WTC11 (cell line): Measurements from ENCODE around the gene ZMYND12. TPM values are rescaled to one million over a fixed set of nuclear protein-coding genes. Genes with fewer than 3 reads are reported as not detected.
A peak's percentile ranks its signal among the peaks of the same experiment; 100 is the strongest.

Experiments used
- ATAC-seq: fragments of 200-7000 bp; cut with Tn5 transposase; 2 replicates; pipeline ENCODE4 v1.10.0; 2021; ENCODE audit warnings: mild to moderate bottlenecking, moderate library complexity
- CTCF ChIA-PET: fragments of 300-600 bp; sonication (Branson Sonifier 250); formaldehyde crosslinking; loops from one replicate; lab custom pipeline; 2021; ENCODE audit warnings: antibody characterized with exemption; lab: Charles Lee
- POLR2A ChIA-PET: fragments of 350-600 bp; sonication (Branson Sonifier 250); formaldehyde crosslinking; loops from one replicate; lab custom pipeline; 2021; ENCODE audit warnings: antibody characterized with exemption; lab: Charles Lee
- DNase-seq: peaks from one replicate; pipeline ENCODE4 v3.0.0; 2021; ENCODE audit warnings: low spot score
- H3K27ac Mint-ChIP-seq: 2 replicates; pipeline ENCODE4 v1.8.0; 2021; ENCODE audit warnings: mixed read lengths
- H3K27me3 Mint-ChIP-seq: 2 replicates; pipeline ENCODE4 v1.8.0; 2021; ENCODE audit warnings: low read depth, mild to moderate bottlenecking, moderate library complexity, mixed read lengths
- H3K36me3 Mint-ChIP-seq: 2 replicates; pipeline ENCODE4 v1.8.0; 2021; ENCODE audit warnings: mixed read lengths
- H3K4me1 Mint-ChIP-seq: 2 replicates; pipeline ENCODE4 v1.8.0; 2022; ENCODE audit warnings: mixed read lengths
- H3K4me3 Mint-ChIP-seq: 2 replicates; pipeline ENCODE4 v1.8.0; 2021; ENCODE audit warnings: mild to moderate bottlenecking, moderate library complexity, mixed read lengths
- H3K9me3 Mint-ChIP-seq: 2 replicates; pipeline ENCODE4 v1.8.0; 2021; ENCODE audit warnings: mixed read lengths
- AFF4 ChIP-seq: sonication (generic); formaldehyde crosslinking; IDR thresholded peaks from 2 replicates; pipeline ENCODE4 v1.8.1; 2023; ENCODE audit warnings: mild to moderate bottlenecking, missing genetic modification reagents, borderline replicate concordance
- ATF3 ChIP-seq: sonication (generic); formaldehyde crosslinking; conservative IDR thresholded peaks from 2 replicates; pipeline ENCODE4 v1.8.1; 2022; ENCODE audit warnings: mild to moderate bottlenecking, missing genetic modification reagents
- E2F4 ChIP-seq: sonication (generic); formaldehyde crosslinking; IDR thresholded peaks from 2 replicates; pipeline ENCODE4 v1.8.1; 2022; ENCODE audit warnings: low read depth, mild to moderate bottlenecking, moderate library complexity, missing genetic modification reagents, borderline replicate concordance
- ERG ChIP-seq: fragments of 250-450 bp; sonication (Bioruptor Pico); IDR thresholded peaks from 2 replicates; pipeline ENCODE4 v1.8.0; 2021; ENCODE audit warnings: mild to moderate bottlenecking
- ESRRA ChIP-seq: sonication (generic); formaldehyde crosslinking; IDR thresholded peaks from 2 replicates; pipeline ENCODE4 v1.8.1; 2022; ENCODE audit warnings: mild to moderate bottlenecking, missing genetic modification reagents, borderline replicate concordance
- FOXK1 ChIP-seq: sonication (generic); formaldehyde crosslinking; IDR thresholded peaks from 2 replicates; pipeline ENCODE4 v1.8.0; 2022; ENCODE audit warnings: mild to moderate bottlenecking, moderate library complexity, missing genetic modification reagents
- HMGA2 ChIP-seq: fragments of 250-450 bp; sonication (Bioruptor Pico); IDR thresholded peaks from 2 replicates; pipeline ENCODE4 v1.4.0; 2021; ENCODE audit warnings: mild to moderate bottlenecking, moderate library complexity
- IRF2 ChIP-seq: sonication (generic); formaldehyde crosslinking; IDR thresholded peaks from 2 replicates; pipeline ENCODE4 v1.8.0; 2022; ENCODE audit warnings: low read depth, missing genetic modification reagents, borderline replicate concordance
- JUN ChIP-seq: sonication (generic); formaldehyde crosslinking; IDR thresholded peaks from 2 replicates; pipeline ENCODE4 v1.8.0; 2023; ENCODE audit warnings: mild to moderate bottlenecking, missing genetic modification reagents
- MAX ChIP-seq: sonication (generic); formaldehyde crosslinking; IDR thresholded peaks from 2 replicates; pipeline ENCODE4 v1.8.0; 2022; ENCODE audit warnings: mild to moderate bottlenecking, missing genetic modification reagents
- MLX ChIP-seq: sonication (generic); formaldehyde crosslinking; IDR thresholded peaks from 2 replicates; pipeline ENCODE4 v1.8.1; 2023; ENCODE audit warnings: mild to moderate bottlenecking, missing genetic modification reagents, moderate library complexity
- NFE2L1 ChIP-seq: sonication (generic); formaldehyde crosslinking; IDR thresholded peaks from 2 replicates; pipeline ENCODE4 v1.8.1; 2023; ENCODE audit warnings: missing genetic modification reagents
- SMAD4 ChIP-seq: sonication (generic); formaldehyde crosslinking; IDR thresholded peaks from 2 replicates; pipeline ENCODE4 v1.8.0; 2022; ENCODE audit warnings: mild to moderate bottlenecking, missing genetic modification reagents
- STAT6 ChIP-seq: sonication (generic); formaldehyde crosslinking; conservative IDR thresholded peaks from 2 replicates; pipeline ENCODE4 v1.8.1; 2023; ENCODE audit warnings: mild to moderate bottlenecking, low read depth, missing genetic modification reagents, moderate library complexity
- USF1 ChIP-seq: sonication (generic); formaldehyde crosslinking; IDR thresholded peaks from 2 replicates; pipeline ENCODE4 v1.8.0; 2022; ENCODE audit warnings: mild to moderate bottlenecking, missing genetic modification reagents
- USF2 ChIP-seq: sonication (generic); formaldehyde crosslinking; IDR thresholded peaks from 2 replicates; pipeline ENCODE4 v1.8.1; 2023; ENCODE audit warnings: mild to moderate bottlenecking, missing genetic modification reagents, moderate library complexity
- ZNF219 ChIP-seq: sonication (generic); formaldehyde crosslinking; IDR thresholded peaks from 2 replicates; pipeline ENCODE4 v1.8.0; 2023; ENCODE audit warnings: missing genetic modification reagents, mild to moderate bottlenecking, borderline replicate concordance
- ZNF263 ChIP-seq: sonication (generic); formaldehyde crosslinking; IDR thresholded peaks from 2 replicates; pipeline ENCODE4 v1.8.1; 2022; ENCODE audit warnings: low read depth, mild to moderate bottlenecking, moderate library complexity, missing genetic modification reagents
- ZNF281 ChIP-seq: sonication (generic); formaldehyde crosslinking; IDR thresholded peaks from 2 replicates; pipeline ENCODE4 v1.8.0; 2023; ENCODE audit warnings: mild to moderate bottlenecking, missing genetic modification reagents
- total RNA-seq: library from RNA; stranded (reverse); gene quantifications from 3 replicates; pipeline ENCODE4 v1.2.3, GENCODE V29; 2021

Gene ZMYND12
- total RNA-seq, 1 experiment from 2014 or later, result 0.63 TPM

GRCh38 chr1:42386051-42386450, 69.8 kb downstream of the ZMYND12 start:
- no peak for ATAC-seq
- no peak overlapping the region for H3K4me3 Mint-ChIP-seq
- ChIA-PET CTCF (no interaction called here), POLR2A (no interaction called here)
- no peak overlapping the region for H3K27ac Mint-ChIP-seq
- DNase-seq, result no peak
- H3K27me3 Mint-ChIP-seq, result peaks cover 22% of the 10 kb centered on the region
- peaks cover 12% of the 10 kb centered on the region for H3K4me1 Mint-ChIP-seq
- H3K36me3 Mint-ChIP-seq, result no peaks in the 10 kb centered on the region
- H3K9me3 Mint-ChIP-seq, result no peaks in the 10 kb centered on the region
- no peak for TF ChIP-seq USF2 (CRISPR knock-in tag)
- no peak for TF ChIP-seq FOXK1 (CRISPR knock-in tag)
- no peak for TF ChIP-seq STAT6 (CRISPR knock-in tag)
- no peak for TF ChIP-seq ESRRA (CRISPR knock-in tag)
- TF ChIP-seq ZNF219 (CRISPR knock-in tag), result no peak
- no peak for TF ChIP-seq USF1 (CRISPR knock-in tag)
- no peak for TF ChIP-seq HMGA2
- no peak for TF ChIP-seq JUN (CRISPR knock-in tag)
- no peak for TF ChIP-seq IRF2 (CRISPR knock-in tag)
- no peak for TF ChIP-seq ATF3 (CRISPR knock-in tag)
- TF ChIP-seq SMAD4 (CRISPR knock-in tag), result no peak
- no peak for TF ChIP-seq MAX (CRISPR knock-in tag)
- no peak for TF ChIP-seq AFF4 (CRISPR knock-in tag)
- TF ChIP-seq E2F4, result no peak
- TF ChIP-seq ZNF263 (CRISPR knock-in tag), result no peak
- TF ChIP-seq, all 79 proteins: peak for 0

GRCh38 chr1:42385283-42385682, 70.5 kb downstream of the ZMYND12 start:
- H3K27ac Mint-ChIP-seq, result no peak overlapping the region
- H3K4me3 Mint-ChIP-seq, result no peak overlapping the region
- H3K9me3 Mint-ChIP-seq, result no peaks in the 10 kb centered on the region
- TF ChIP-seq NFE2L1 (CRISPR knock-in tag) (0 out of 2 replicates have a peak, but pooled peaks have one; percentile 18), ERG (CRISPR knock-in tag) (no peak), MLX (CRISPR knock-in tag) (no peak), ZNF281 (CRISPR knock-in tag) (no peak)
- no peaks in the 10 kb centered on the region for H3K36me3 Mint-ChIP-seq
- peaks cover 23% of the 10 kb centered on the region for H3K27me3 Mint-ChIP-seq
- ChIA-PET CTCF (interaction anchor here (0.5 to 1.1 kb wide), 2 partner anchors 79 to 212 kb away, joined by 4 read pairs; no protein-coding TSS in a partner anchor), POLR2A (no interaction called here)
- ATAC-seq, result no peak
- H3K4me1 Mint-ChIP-seq, result peaks cover 12% of the 10 kb centered on the region
- DNase-seq, result no peak
